Nephron (organoid): ENCODE measurements around the gene ANKZF1.

Experiments used
- H3K27ac Mint-ChIP-seq, 3 experiments: 2 replicates each; pipeline ENCODE4 v1.8.0; 2020; ENCODE audit warnings: mixed read lengths in 3 of 3, mild to moderate bottlenecking in 2 of 3, moderate library complexity in 1 of 3
- H3K27me3 Mint-ChIP-seq: 2 replicates; pipeline ENCODE4 v1.8.0; 2021; ENCODE audit warnings: low read depth, mild to moderate bottlenecking, moderate library complexity, mixed read lengths
- H3K36me3 Mint-ChIP-seq: 2 replicates; pipeline ENCODE4 v1.8.0; 2020; ENCODE audit warnings: low read depth, mixed read lengths
- H3K4me1 Mint-ChIP-seq: 2 replicates; pipeline ENCODE4 v1.8.0; 2020; ENCODE audit warnings: mixed read lengths
- H3K4me3 Mint-ChIP-seq, 3 experiments: 2 replicates each; pipeline ENCODE4 v1.8.0; 2020; ENCODE audit warnings: mild to moderate bottlenecking in 3 of 3, mixed read lengths in 3 of 3, moderate library complexity in 2 of 3
- H3K9me3 Mint-ChIP-seq: 2 replicates; pipeline ENCODE4 v1.8.0; 2020; ENCODE audit warnings: mixed read lengths
- TF ChIP-seq, protein P1 (sequence below), 3 experiments: fragments of 200-600 bp; sonication (generic); IDR thresholded peaks; one replicate each; pipeline ENCODE4 v1.5.0; 2021; ENCODE audit warnings: antibody characterized with exemption in 3 of 3; ENCODE audit not compliant: unreplicated experiment in 3 of 3

Gene ANKZF1

DNA sequence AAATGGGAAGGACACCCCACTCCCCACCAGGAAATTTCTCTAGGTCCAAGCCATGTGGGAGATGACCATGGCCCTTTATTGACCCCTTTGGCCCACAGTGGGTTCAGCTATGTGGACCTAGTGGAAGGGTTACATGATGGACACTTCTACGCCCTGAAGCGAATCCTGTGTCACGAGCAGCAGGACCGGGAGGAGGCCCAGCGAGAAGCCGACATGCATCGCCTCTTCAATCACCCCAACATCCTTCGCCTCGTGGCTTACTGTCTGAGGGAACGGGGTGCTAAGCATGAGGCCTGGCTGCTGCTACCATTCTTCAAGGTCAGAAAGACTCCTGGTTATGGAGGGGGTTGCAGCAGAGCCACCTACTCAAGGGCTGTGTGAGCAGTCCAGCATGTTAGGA lies 17.0 kb downstream of the ANKZF1 start:
- Mint-ChIP-seq H3K27me3 (peaks cover 14% of the 10 kb centered on the region), H3K27ac (peak overlapping the region in 1 of 3 experiments; percentile 94), H3K4me1 (peaks cover 28% of the 10 kb centered on the region), H3K36me3 (no peaks in the 10 kb centered on the region), H3K4me3 (peak overlapping the region; percentile 95 to 96 (median 96)), H3K9me3 (no peaks in the 10 kb centered on the region)
- TF ChIP-seq, protein P1, sequence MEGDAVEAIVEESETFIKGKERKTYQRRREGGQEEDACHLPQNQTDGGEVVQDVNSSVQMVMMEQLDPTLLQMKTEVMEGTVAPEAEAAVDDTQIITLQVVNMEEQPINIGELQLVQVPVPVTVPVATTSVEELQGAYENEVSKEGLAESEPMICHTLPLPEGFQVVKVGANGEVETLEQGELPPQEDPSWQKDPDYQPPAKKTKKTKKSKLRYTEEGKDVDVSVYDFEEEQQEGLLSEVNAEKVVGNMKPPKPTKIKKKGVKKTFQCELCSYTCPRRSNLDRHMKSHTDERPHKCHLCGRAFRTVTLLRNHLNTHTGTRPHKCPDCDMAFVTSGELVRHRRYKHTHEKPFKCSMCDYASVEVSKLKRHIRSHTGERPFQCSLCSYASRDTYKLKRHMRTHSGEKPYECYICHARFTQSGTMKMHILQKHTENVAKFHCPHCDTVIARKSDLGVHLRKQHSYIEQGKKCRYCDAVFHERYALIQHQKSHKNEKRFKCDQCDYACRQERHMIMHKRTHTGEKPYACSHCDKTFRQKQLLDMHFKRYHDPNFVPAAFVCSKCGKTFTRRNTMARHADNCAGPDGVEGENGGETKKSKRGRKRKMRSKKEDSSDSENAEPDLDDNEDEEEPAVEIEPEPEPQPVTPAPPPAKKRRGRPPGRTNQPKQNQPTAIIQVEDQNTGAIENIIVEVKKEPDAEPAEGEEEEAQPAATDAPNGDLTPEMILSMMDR (IDR thresholded peaks at IDR 0.05; ENCODE audit: unreplicated experiment in 3 of 3): no peak

DNA sequence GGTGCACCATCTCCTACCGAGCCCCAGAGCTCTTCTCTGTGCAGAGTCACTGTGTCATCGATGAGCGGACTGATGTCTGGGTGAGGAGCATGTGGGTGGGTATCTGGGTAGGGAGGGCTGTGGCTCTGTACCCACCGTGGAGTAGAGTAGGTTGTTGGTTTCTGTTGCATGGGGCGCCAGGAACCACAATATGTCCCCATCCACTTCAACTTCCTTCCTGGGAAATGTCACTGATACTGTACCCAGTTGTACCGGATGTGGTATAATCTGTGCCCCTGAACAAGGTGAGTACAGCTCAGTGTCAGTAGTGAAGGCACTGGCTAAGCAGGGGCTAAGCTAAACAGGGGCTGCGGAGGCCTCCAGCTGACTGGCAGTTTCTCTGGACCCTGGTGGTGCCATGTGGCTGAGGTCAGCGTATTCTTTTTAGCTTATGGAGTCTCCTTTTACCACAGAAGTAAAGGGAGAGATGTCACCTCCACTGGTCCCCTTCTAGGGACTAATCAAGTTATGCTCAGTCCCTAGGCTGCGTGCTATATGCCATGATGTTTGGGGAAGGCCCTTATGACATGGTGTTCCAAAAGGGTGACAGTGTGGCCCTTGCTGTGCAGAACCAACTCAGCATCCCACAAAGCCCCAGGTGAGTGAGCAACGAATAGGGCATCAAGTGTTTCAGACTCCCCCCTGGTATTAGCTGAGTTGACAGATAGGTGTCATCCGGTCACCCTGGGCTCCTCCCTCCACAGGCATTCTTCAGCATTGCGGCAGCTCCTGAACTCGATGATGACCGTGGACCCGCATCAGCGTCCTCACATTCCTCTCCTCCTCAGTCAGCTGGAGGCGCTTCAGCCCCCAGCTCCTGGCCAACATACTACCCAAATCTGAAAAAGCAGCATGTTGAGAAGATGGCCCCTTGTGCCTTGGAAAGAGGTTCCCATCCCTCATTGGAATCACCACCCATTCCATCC lies 18.4 kb downstream of the ANKZF1 start:
- H3K4me1 Mint-ChIP-seq: peaks cover 40% of the 10 kb centered on the region
- H3K4me3 Mint-ChIP-seq: peak overlapping the region; percentile 32 to 66 (median 58)
- H3K27ac Mint-ChIP-seq: peak overlapping the region in 2 of 3 experiments; percentile 98 to 99
- no peaks in the 10 kb centered on the region for H3K9me3 Mint-ChIP-seq
- no peaks in the 10 kb centered on the region for H3K36me3 Mint-ChIP-seq
- peaks cover 28% of the 10 kb centered on the region for H3K27me3 Mint-ChIP-seq
- TF ChIP-seq, protein P1 (IDR thresholded peaks at IDR 0.05; ENCODE audit: unreplicated experiment in 3 of 3): no peak

DNA sequence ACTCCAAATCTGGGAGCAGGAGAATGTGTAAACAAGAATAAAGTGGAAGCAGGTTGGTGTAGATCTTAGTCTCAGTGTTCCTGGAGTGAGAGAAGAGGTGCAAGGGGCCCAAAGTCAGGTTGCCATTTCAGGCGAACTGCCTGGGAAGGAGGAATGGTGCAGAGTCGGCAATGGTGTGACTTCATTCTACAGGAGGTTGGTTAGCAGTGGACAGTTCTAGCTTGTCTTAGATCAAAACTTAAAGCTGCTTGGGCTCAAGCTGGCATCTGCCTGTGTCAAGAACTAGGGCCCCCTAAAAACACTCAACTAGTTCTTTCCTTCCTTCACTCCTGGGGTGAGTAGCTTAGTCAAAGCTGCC lies 19.2 kb downstream of the ANKZF1 start:
- H3K9me3 Mint-ChIP-seq: no peaks in the 10 kb centered on the region
- TF ChIP-seq, protein P1 (IDR thresholded peaks at IDR 0.05; ENCODE audit: unreplicated experiment in 3 of 3): no peak

DNA sequence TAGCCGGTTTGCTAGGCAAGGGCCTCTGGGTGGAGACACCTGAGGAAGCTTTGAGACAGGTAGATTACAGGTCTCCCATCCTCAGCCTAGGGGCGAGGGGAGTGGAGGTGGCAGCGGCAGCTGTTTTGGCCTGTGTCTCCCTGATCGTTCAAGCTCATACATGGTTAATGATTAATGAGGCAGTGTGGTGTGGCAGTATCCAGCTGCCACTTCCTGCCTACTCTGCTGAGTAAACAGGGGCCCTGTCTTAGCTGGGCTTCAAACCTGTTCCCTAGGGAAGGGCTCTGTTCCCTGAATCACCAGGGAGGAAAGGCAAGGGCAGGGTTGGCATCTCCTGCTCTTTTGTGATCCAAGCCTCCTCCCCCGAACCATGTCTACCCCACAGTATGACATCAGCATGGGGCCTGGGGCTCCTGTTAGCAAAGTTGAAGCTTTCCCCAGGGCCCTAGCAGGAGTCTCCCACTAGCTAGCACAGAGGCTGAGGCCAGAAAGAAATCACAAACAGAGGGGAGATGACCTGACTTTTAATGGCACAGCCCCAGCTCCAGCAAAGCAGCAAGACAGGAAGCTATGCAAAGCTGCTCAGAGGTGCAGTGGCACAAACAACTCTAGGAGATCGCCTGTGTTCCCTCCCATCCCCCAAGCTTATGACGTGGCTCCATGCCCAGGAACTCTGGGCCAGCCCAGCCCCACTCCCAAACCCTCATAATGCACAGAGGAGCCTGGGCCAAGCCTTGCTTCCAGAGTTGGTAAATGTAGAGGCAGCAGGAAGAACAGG lies 19.8 kb downstream of the ANKZF1 start:
- Mint-ChIP-seq H3K27me3 (peaks cover 37% of the 10 kb centered on the region), H3K4me3 (peak overlapping the region; percentile 59 to 68 (median 60)), H3K36me3 (no peaks in the 10 kb centered on the region), H3K4me1 (peaks cover 42% of the 10 kb centered on the region), H3K27ac (peak overlapping the region; percentile 98 to 99 (median 98)), H3K9me3 (no peaks in the 10 kb centered on the region)
- TF ChIP-seq, protein P1 (IDR thresholded peaks at IDR 0.05; ENCODE audit: unreplicated experiment in 3 of 3): no peak

More for the DNA sequence above, 19.2 kb downstream of the ANKZF1 start:
- Mint-ChIP-seq H3K36me3 (no peaks in the 10 kb centered on the region), H3K4me1 (peaks cover 42% of the 10 kb centered on the region), H3K4me3 (peak overlapping the region; percentile 59 to 68 (median 60)), H3K27me3 (peaks cover 35% of the 10 kb centered on the region), H3K27ac (peak overlapping the region; percentile 98 to 99 (median 98))

DNA sequence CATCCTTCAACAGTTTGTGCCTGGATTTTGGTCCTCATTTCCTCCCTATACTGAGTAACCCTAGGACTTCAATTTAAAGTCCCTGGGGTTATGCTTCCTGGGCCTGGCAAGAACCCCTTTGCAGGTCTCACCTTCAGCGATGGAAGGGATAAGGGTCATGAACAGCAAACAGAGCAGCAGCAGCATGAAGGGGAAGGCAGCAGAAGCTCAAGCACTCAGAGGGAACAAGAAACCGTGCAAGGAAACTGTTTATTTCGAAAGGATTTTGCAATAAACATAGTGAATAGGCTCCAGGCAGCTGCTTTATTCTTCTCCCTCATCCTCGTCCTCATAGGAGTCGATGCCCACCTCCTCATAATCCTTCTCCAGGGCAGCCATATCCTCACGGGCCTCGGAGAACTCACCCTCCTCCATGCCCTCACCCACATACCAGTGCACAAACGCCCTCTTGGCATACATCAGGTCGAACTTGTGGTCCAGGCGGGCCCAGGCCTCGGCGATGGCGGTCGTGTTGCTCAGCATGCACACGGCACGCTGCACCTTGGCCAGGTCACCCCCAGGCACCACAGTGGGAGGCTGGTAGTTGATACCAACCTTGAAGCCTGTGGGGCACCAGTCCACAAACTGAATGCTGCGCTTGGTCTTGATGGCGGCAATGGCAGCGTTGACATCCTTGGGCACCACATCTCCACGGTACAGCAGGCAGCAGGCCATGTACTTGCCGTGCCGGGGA lies 20.6 kb downstream of the ANKZF1 start:
- Mint-ChIP-seq H3K27me3 (peaks cover 46% of the 10 kb centered on the region), H3K4me1 (peaks cover 49% of the 10 kb centered on the region), H3K9me3 (no peaks in the 10 kb centered on the region), H3K27ac (peak overlapping the region; percentile 98 to 99 (median 98)), H3K4me3 (peak overlapping the region in 2 of 3 experiments; percentile 59 to 68), H3K36me3 (no peaks in the 10 kb centered on the region)
- TF ChIP-seq, protein P1 (IDR thresholded peaks at IDR 0.05; ENCODE audit: unreplicated experiment in 3 of 3): no peak
